ENCODE data around the gene GTF3C4. TPM values are rescaled to one million over a fixed set of nuclear protein-coding genes. Genes with fewer than 3 reads are reported as not detected.

Gene GTF3C4
- total and polyA plus RNA-seq, 10 of the 15 experiments (the other 5 are each of a cell fraction or from before 2014, with no cell fraction given) = 3.2 to 18.9 (median 8.2) TPM

GRCh38 chr9:132632413-132633129, 37.7 kb upstream of the GTF3C4 start:
- ATAC-seq = no peak
- BruUV-seq (replicated peaks) = no TSS peak

More at GRCh38 chr9:132632413-132633129, 37.7 kb upstream of the GTF3C4 start:
- ChIA-PET POLR2A (no interaction called here), SMC1A (ENCODE audit: uncharacterized antibody, unreplicated experiment) (no interaction called here), RAD21 (ENCODE audit: unreplicated experiment) (no interaction called here), CTCF (interaction anchor here (0.9 kb wide), 1 partner anchor 53 kb away, joined by 3 read pairs; no protein-coding TSS in a partner anchor)
- Histone ChIP-seq H3K79me2 (ENCODE audit: control insufficient read depth, insufficient read depth, low read length) (no peaks in the 10 kb centered on the region), H3K4me1 (ENCODE audit: control insufficient read depth, insufficient read depth, low read length) (no peaks in the 10 kb centered on the region), H3K36me3 (ENCODE audit: control insufficient read depth in 2 of 2, insufficient read depth in 2 of 2, low read length in 1 of 2) (peaks cover 8 to 31% of the 10 kb centered on the region in 2 experiments; a peak in 3 of 4 replicates), H3K9ac (ENCODE audit: control insufficient read depth, insufficient read depth, low read length) (no peak overlapping the region), H3K4me3 (no peak overlapping the region), H4K20me1 (ENCODE audit: control insufficient read depth, insufficient read depth) (no peaks in the 10 kb centered on the region), H3K4me2 (ENCODE audit: control insufficient read depth, insufficient read depth) (no peak overlapping the region), H3K27me3 (replicated peaks in 1 of 2; ENCODE audit: control insufficient read depth in 2 of 2, insufficient read depth in 2 of 2, low read length in 1 of 2) (no peaks in the 10 kb centered on the region), H3K27ac (ENCODE audit: control insufficient read depth, insufficient read depth) (no peak overlapping the region), H3K9me3 (replicated peaks; ENCODE audit: control insufficient read depth, insufficient read depth, low read length) (no peaks in the 10 kb centered on the region), H2AFZ (ENCODE audit: control insufficient read depth, low read depth, low read length) (no peak overlapping the region)
- 82% methylated on average over 7 of the region's 7 CpGs for WGBS (ENCODE audit: insufficient coverage, insufficient replicate concordance, low lambda C conversion rate, missing lambda C conversion rate)
- intact Hi-C loops (cut with micrococcal nuclease; ENCODE audit: unreplicated experiment) = no loop called here
- in situ Hi-C loops (cut with MboI) = no loop called here
- no peak for DNase-seq (ENCODE audit: low read depth, low spot score)
- no peak for FAIRE-seq
- TF ChIP-seq, protein P1, sequence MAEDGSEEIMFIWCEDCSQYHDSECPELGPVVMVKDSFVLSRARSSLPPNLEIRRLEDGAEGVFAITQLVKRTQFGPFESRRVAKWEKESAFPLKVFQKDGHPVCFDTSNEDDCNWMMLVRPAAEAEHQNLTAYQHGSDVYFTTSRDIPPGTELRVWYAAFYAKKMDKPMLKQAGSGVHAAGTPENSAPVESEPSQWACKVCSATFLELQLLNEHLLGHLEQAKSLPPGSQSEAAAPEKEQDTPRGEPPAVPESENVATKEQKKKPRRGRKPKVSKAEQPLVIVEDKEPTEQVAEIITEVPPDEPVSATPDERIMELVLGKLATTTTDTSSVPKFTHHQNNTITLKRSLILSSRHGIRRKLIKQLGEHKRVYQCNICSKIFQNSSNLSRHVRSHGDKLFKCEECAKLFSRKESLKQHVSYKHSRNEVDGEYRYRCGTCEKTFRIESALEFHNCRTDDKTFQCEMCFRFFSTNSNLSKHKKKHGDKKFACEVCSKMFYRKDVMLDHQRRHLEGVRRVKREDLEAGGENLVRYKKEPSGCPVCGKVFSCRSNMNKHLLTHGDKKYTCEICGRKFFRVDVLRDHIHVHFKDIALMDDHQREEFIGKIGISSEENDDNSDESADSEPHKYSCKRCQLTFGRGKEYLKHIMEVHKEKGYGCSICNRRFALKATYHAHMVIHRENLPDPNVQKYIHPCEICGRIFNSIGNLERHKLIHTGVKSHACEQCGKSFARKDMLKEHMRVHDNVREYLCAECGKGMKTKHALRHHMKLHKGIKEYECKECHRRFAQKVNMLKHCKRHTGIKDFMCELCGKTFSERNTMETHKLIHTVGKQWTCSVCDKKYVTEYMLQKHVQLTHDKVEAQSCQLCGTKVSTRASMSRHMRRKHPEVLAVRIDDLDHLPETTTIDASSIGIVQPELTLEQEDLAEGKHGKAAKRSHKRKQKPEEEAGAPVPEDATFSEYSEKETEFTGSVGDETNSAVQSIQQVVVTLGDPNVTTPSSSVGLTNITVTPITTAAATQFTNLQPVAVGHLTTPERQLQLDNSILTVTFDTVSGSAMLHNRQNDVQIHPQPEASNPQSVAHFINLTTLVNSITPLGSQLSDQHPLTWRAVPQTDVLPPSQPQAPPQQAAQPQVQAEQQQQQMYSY (CRISPR knock-in tag; IDR thresholded peaks at IDR 0.05) = no peak
- TF ChIP-seq MEF2B (IDR thresholded peaks at IDR 0.05; ENCODE audit: partially characterized antibody, poor library complexity, severe bottlenecking) = no peak
- no peak for TF ChIP-seq E4F1 (IDR thresholded peaks at IDR 0.05; ENCODE audit: borderline replicate concordance, partially characterized antibody)
- no peak for TF ChIP-seq GABPA (IDR thresholded peaks at IDR 0.05; ENCODE audit: low read depth)
- TF ChIP-seq BCLAF1 (IDR thresholded peaks at IDR 0.05) = no peak
